WTC11 (cell line): ENCODE results near the gene ZBTB7C.

ENCODE experiments used
- ATF1 ChIP-seq: sonication (generic); formaldehyde crosslinking; IDR thresholded peaks from 2 replicates; pipeline ENCODE4 v1.8.1; 2023; ENCODE audit warnings: mild to moderate bottlenecking, moderate library complexity, missing genetic modification reagents
- ATF2 ChIP-seq: sonication (generic); formaldehyde crosslinking; IDR thresholded peaks from 2 replicates; pipeline ENCODE4 v1.8.1; 2022; ENCODE audit warnings: low read depth, missing genetic modification reagents, borderline replicate concordance
- ATF3 ChIP-seq: sonication (generic); formaldehyde crosslinking; conservative IDR thresholded peaks from 2 replicates; pipeline ENCODE4 v1.8.1; 2022; ENCODE audit warnings: mild to moderate bottlenecking, missing genetic modification reagents
- CREB1 ChIP-seq: sonication (generic); formaldehyde crosslinking; IDR thresholded peaks from 2 replicates; pipeline ENCODE4 v1.8.0; 2023; ENCODE audit warnings: mild to moderate bottlenecking, missing genetic modification reagents
- E2F5 ChIP-seq: sonication (generic); formaldehyde crosslinking; IDR thresholded peaks from 2 replicates; pipeline ENCODE4 v1.8.1; 2022; ENCODE audit warnings: mild to moderate bottlenecking, moderate library complexity, missing genetic modification reagents
- HMGA2 ChIP-seq: fragments of 250-450 bp; sonication (Bioruptor Pico); IDR thresholded peaks from 2 replicates; pipeline ENCODE4 v1.4.0; 2021; ENCODE audit warnings: mild to moderate bottlenecking, moderate library complexity
- NR2C2 ChIP-seq: sonication (generic); formaldehyde crosslinking; IDR thresholded peaks from 2 replicates; pipeline ENCODE4 v1.8.0; 2022; ENCODE audit warnings: mild to moderate bottlenecking, missing genetic modification reagents
- PRDM15 ChIP-seq: sonication (generic); formaldehyde crosslinking; IDR thresholded peaks from 2 replicates; pipeline ENCODE4 v1.8.0; 2022; ENCODE audit warnings: missing genetic modification reagents
- ZBTB21 ChIP-seq: sonication (generic); formaldehyde crosslinking; IDR thresholded peaks from 2 replicates; pipeline ENCODE4 v1.8.1; 2023; ENCODE audit warnings: mild to moderate bottlenecking, missing genetic modification reagents, borderline replicate concordance
- TF ChIP-seq, protein P1 (sequence below): fragments of 200-600 bp; IDR thresholded peaks from 2 replicates; pipeline ENCODE4 v1.8.0; 2022; ENCODE audit warnings: antibody characterized with exemption

DNA sequence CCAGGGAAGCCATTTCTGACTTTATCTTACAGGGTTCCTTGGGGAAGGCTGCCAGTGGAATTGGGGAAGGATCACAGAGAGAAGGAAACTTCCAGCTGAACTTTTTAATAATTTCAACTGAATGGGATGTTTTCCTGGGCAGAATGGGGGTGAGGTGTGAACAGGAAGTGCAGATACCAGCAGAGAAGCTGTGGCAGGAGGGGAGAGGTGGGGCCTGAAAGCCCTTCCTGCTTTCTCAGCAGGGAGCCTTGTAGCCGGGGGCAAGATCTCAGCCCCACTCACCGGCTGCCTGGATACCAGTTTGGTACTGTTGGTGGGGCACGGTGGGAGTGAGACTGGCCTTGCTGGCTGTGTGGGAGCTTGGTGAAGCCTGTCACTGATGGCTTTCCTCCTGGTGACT lies 170.5 kb downstream of the ZBTB7C start:
- TF ChIP-seq ATF3 (CRISPR knock-in tag), result no peak
- TF ChIP-seq, protein P1, sequence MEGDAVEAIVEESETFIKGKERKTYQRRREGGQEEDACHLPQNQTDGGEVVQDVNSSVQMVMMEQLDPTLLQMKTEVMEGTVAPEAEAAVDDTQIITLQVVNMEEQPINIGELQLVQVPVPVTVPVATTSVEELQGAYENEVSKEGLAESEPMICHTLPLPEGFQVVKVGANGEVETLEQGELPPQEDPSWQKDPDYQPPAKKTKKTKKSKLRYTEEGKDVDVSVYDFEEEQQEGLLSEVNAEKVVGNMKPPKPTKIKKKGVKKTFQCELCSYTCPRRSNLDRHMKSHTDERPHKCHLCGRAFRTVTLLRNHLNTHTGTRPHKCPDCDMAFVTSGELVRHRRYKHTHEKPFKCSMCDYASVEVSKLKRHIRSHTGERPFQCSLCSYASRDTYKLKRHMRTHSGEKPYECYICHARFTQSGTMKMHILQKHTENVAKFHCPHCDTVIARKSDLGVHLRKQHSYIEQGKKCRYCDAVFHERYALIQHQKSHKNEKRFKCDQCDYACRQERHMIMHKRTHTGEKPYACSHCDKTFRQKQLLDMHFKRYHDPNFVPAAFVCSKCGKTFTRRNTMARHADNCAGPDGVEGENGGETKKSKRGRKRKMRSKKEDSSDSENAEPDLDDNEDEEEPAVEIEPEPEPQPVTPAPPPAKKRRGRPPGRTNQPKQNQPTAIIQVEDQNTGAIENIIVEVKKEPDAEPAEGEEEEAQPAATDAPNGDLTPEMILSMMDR, result no peak
- TF ChIP-seq E2F5 (CRISPR knock-in tag), result no peak
- no peak for TF ChIP-seq ATF1 (CRISPR knock-in tag)
- TF ChIP-seq ATF2 (CRISPR knock-in tag), result no peak
- no peak for TF ChIP-seq PRDM15
- no peak for TF ChIP-seq ZBTB21
- no peak for TF ChIP-seq NR2C2 (CRISPR knock-in tag)
- TF ChIP-seq HMGA2, result no peak
- TF ChIP-seq CREB1 (CRISPR knock-in tag), result no peak
